ENCODE data around the gene RPGR.

DNA sequence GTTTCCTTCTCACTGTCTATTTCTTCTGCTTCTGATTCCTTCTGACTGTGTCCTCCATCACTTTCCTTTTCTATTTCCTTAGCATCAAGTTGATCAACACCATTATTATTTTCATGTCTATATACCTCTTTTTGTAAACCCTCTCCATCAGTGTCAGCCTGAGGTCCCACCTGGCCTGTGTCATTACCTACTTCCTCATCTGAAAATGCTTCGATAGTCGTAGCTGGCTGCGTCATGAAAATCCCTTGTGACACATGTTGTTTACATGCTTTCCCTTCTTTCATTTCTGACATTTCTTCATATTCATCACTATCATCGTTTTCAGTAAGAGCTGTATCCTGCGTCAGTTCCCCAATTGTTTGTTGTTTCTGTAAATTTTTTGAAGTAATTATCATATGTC, 39.6 kb downstream of the RPGR start:
- TF ChIP-seq POLR2A (IDR thresholded peaks at IDR 0.05; ENCODE audit: low read depth, low read length), result no peak
- TF ChIP-seq POLR2AphosphoS5 (IDR thresholded peaks at IDR 0.05; ENCODE audit: low read depth, low read length), result no peak
